Dermis blood vessel endothelial cell (primary cell): Measurements from ENCODE around the gene UBE2Z. TPM values are rescaled to one million over a fixed set of nuclear protein-coding genes. Genes with fewer than 3 reads are reported as not detected.

Experiments
- DNase-seq: peaks from one replicate; pipeline ENCODE4 v3.0.0; 2010
- total RNA-seq: library from RNA; depleted of rRNA; stranded (reverse); fragments of >200 nt; gene quantifications from 2 replicates; pipeline ENCODE4 v1.2.3, GENCODE V29; 2014

UBE2Z gene
- total RNA-seq, 1 donor from 2014 or later, result 71.0 TPM

GRCh38 chr17:48961516-48962233 lies 53.5 kb downstream of the UBE2Z start:
- peak; percentile 42 for DNase-seq

GRCh38 chr17:48970224-48970623 lies 62.0 kb downstream of the UBE2Z start:
- peak; percentile 32 for DNase-seq

- DNase-seq, result no peak
Measured at GRCh38 chr17:48970865-48971687, 62.9 kb downstream of the UBE2Z start.

GRCh38 chr17:48972749-48973097 lies 64.5 kb downstream of the UBE2Z start:
- DNase-seq, result no peak

GRCh38 chr17:48973806-48974205 lies 65.6 kb downstream of the UBE2Z start:
- no peak for DNase-seq

Other genes starting within 250 kb of the UBE2Z start
- gene PRAC1, start 185.9 kb upstream of the UBE2Z start, total RNA-seq, result not detected in 2 replicates
- not detected in 2 replicates for gene PRAC2, start 185.2 kb upstream of the UBE2Z start, total RNA-seq
- not detected in 2 replicates for gene HOXB13, start 179.7 kb upstream of the UBE2Z start, total RNA-seq
- gene TTLL6, start 91.2 kb upstream of the UBE2Z start, total RNA-seq, result not detected in 2 replicates
- 50.2 and 78.3 TPM in 2 replicates for gene CALCOCO2, start 77.4 kb upstream of the UBE2Z start, total RNA-seq
- 46.6 and 58.8 TPM in 2 replicates for gene ATP5MC1, start 15.6 kb upstream of the UBE2Z start, total RNA-seq
- gene SNF8, start 36.4 kb downstream of the UBE2Z start, total RNA-seq, result 127 and 138 TPM in 2 replicates
- gene GIP, start 60.2 kb downstream of the UBE2Z start, total RNA-seq, result not detected in 2 replicates
- gene IGF2BP1, start 89.0 kb downstream of the UBE2Z start, total RNA-seq, result 0.51 and 0.85 TPM in 2 replicates
- gene B4GALNT2, start 224.4 kb downstream of the UBE2Z start, total RNA-seq, result under 0.01 TPM in 2 replicates